H9 (cell line): ENCODE measurements around the gene SZT2. TPM values are rescaled to one million over a fixed set of nuclear protein-coding genes. Genes with fewer than 3 reads are reported as not detected.

Experiments
- DNase-seq: peaks from one replicate; pipeline ENCODE4 v3.0.0-alpha.2; 2017
- H2AFZ ChIP-seq: one replicate; pipeline ENCODE4 v1.6.1; 2013; ENCODE audit warnings: mild to moderate bottlenecking, low read length, control low read depth, moderate library complexity
- H2AK5ac ChIP-seq: 2 replicates; pipeline ENCODE4 v1.6.1; 2013; ENCODE audit warnings: low read length, control low read depth, mixed read lengths; ENCODE audit not compliant: insufficient read length
- H2BK120ac ChIP-seq: one replicate; pipeline ENCODE4 v1.6.1; 2013; ENCODE audit warnings: low read depth, mild to moderate bottlenecking, low read length, control low read depth, inconsistent platforms; ENCODE audit not compliant: poor library complexity, severe bottlenecking
- H2BK12ac ChIP-seq: 2 replicates; pipeline ENCODE4 v1.6.1; 2013; ENCODE audit warnings: low read length, control low read depth, mixed read lengths, low read depth; ENCODE audit not compliant: insufficient read length
- H2BK15ac ChIP-seq: 2 replicates; pipeline ENCODE4 v1.6.1; 2013; ENCODE audit warnings: low read depth, low read length, control low read depth
- H2BK20ac ChIP-seq: one replicate; pipeline ENCODE4 v1.6.1; 2013; ENCODE audit warnings: low read depth, mild to moderate bottlenecking, low read length, control low read depth, inconsistent platforms; ENCODE audit not compliant: poor library complexity, severe bottlenecking
- H2BK5ac ChIP-seq: 2 replicates; pipeline ENCODE4 v1.6.1; 2013; ENCODE audit warnings: low read length, control low read depth, mixed read lengths; ENCODE audit not compliant: insufficient read length
- H3K14ac ChIP-seq: 2 replicates; pipeline ENCODE4 v1.6.1; 2013; ENCODE audit warnings: low read length, control low read depth; ENCODE audit not compliant: insufficient read depth
- H3K18ac ChIP-seq: 2 replicates; pipeline ENCODE4 v1.6.1; 2013; ENCODE audit warnings: low read depth, mild to moderate bottlenecking, mixed read lengths, low read length, control low read depth; ENCODE audit not compliant: insufficient read length
- H3K23ac ChIP-seq: 2 replicates; pipeline ENCODE4 v1.6.1; 2013; ENCODE audit warnings: low read length, control low read depth, mixed read lengths, low read depth; ENCODE audit not compliant: insufficient read length
- H3K23me2 ChIP-seq: 2 replicates; pipeline ENCODE4 v1.6.1; 2013; ENCODE audit warnings: low read depth, mild to moderate bottlenecking, mixed read lengths, low read length, control low read depth; ENCODE audit not compliant: insufficient read length, poor library complexity, severe bottlenecking
- H3K27ac ChIP-seq: 2 replicates; pipeline ENCODE4 v1.5.1; 2013; ENCODE audit warnings: low read length, control low read depth, mixed read lengths, low read depth; ENCODE audit not compliant: insufficient read length
- H3K27me3 ChIP-seq: 2 replicates; pipeline ENCODE4 v1.6.1; 2013; ENCODE audit warnings: low read length, control low read depth, inconsistent platforms; ENCODE audit not compliant: insufficient read depth
- H3K4ac ChIP-seq: 2 replicates; pipeline ENCODE4 v1.6.1; 2013; ENCODE audit warnings: low read depth, mild to moderate bottlenecking, control low read depth, inconsistent platforms, low read length, moderate library complexity
- H3K4me1 ChIP-seq: 2 replicates; pipeline ENCODE4 v1.6.1; 2013; ENCODE audit warnings: low read length, control low read depth, inconsistent platforms; ENCODE audit not compliant: insufficient read depth
- H3K4me2 ChIP-seq: 2 replicates; pipeline ENCODE4 v1.6.1; 2013; ENCODE audit warnings: low read length, control low read depth, mixed read lengths; ENCODE audit not compliant: insufficient read length, insufficient read depth
- H3K56ac ChIP-seq: 2 replicates; pipeline ENCODE4 v1.6.1; 2013; ENCODE audit warnings: low read depth, mild to moderate bottlenecking, mixed read lengths, low read length, control low read depth; ENCODE audit not compliant: insufficient read length
- H3K79me1 ChIP-seq: 2 replicates; pipeline ENCODE4 v1.6.1; 2013; ENCODE audit warnings: low read depth, mild to moderate bottlenecking, moderate library complexity, low read length, control low read depth, inconsistent platforms; ENCODE audit not compliant: insufficient read depth, poor library complexity, severe bottlenecking
- H3K79me2 ChIP-seq: 2 replicates; pipeline ENCODE4 v1.6.1; 2013; ENCODE audit warnings: low read length, control low read depth, inconsistent platforms; ENCODE audit not compliant: insufficient read depth
- H3K9ac ChIP-seq: 2 replicates; pipeline ENCODE4 v1.6.1; 2013; ENCODE audit warnings: low read length, control low read depth, mixed read lengths; ENCODE audit not compliant: insufficient read length; ENCODE audit errors: extremely low read depth
- H3K9me3 ChIP-seq: one replicate; pipeline ENCODE4 v1.6.1; 2013; ENCODE audit warnings: low read depth, low read length, inconsistent platforms; ENCODE audit not compliant: control insufficient read depth
- H3T11ph ChIP-seq: one replicate; pipeline ENCODE4 v1.6.1; 2013; ENCODE audit warnings: mild to moderate bottlenecking, low read length, control low read depth, inconsistent platforms
- H4K20me1 ChIP-seq: one replicate; pipeline ENCODE4 v1.6.1; 2013; ENCODE audit not compliant: control insufficient read depth, insufficient read length, insufficient read depth
- H4K5ac ChIP-seq: 2 replicates; pipeline ENCODE4 v1.6.1; 2013; ENCODE audit warnings: low read depth, mild to moderate bottlenecking, mixed read lengths, low read length, control low read depth; ENCODE audit not compliant: insufficient read length
- H4K8ac ChIP-seq: replicated peaks from 2 replicates; pipeline ENCODE4 v1.6.1; 2013; ENCODE audit warnings: low read length, control low read depth, mixed read lengths, low read depth; ENCODE audit not compliant: insufficient read length
- H4K91ac ChIP-seq: 2 replicates; pipeline ENCODE4 v1.6.1; 2013; ENCODE audit warnings: low read depth, mild to moderate bottlenecking, moderate library complexity, mixed read lengths, low read length, control low read depth; ENCODE audit not compliant: insufficient read length
- H3K27ac Mint-ChIP-seq, 3 experiments: 2 replicates in 2 of 3; 3 replicates in 1 of 3; pipeline ENCODE4 v1.8.0; 2020 to 2021; ENCODE audit warnings: mixed read lengths in 3 of 3, mild to moderate bottlenecking in 1 of 3, moderate library complexity in 1 of 3
- H3K27me3 Mint-ChIP-seq: 2 replicates; pipeline ENCODE4 v1.8.0; 2021; ENCODE audit warnings: low read depth, mild to moderate bottlenecking, moderate library complexity, mixed read lengths
- H3K36me3 Mint-ChIP-seq, 3 experiments: 2 replicates in 2 of 3; 3 replicates in 1 of 3; pipeline ENCODE4 v1.8.0; 2020 to 2021; ENCODE audit warnings: low read depth in 3 of 3, mixed read lengths in 3 of 3; ENCODE audit not compliant: insufficient read depth in 1 of 3
- H3K4me1 Mint-ChIP-seq, 2 experiments: 2 replicates each; pipeline ENCODE4 v1.8.0; 2020; ENCODE audit warnings: mixed read lengths in 2 of 2
- H3K4me3 Mint-ChIP-seq, 2 experiments: 2 replicates in 1 of 2; 3 replicates in 1 of 2; pipeline ENCODE4 v1.8.0; 2020 to 2021; ENCODE audit warnings: mild to moderate bottlenecking in 2 of 2, mixed read lengths in 2 of 2, moderate library complexity in 1 of 2
- H3K9me3 Mint-ChIP-seq, 2 experiments: 2 replicates in 1 of 2; 3 replicates in 1 of 2; pipeline ENCODE4 v1.8.0; 2020; ENCODE audit warnings: mild to moderate bottlenecking in 2 of 2, mixed read lengths in 2 of 2, moderate library complexity in 1 of 2
- WGBS: extraction: QIAGEN DNeasy Blood & Tissue Kit; methylation state at CpG from one replicate; pipeline ENCODE4 v1.1.7; 2013; ENCODE audit warnings: missing lambda C conversion rate, low lambda C conversion rate, mixed read lengths; ENCODE audit not compliant: insufficient read length; ENCODE audit errors: extremely low coverage; 5-methylcytosine and 5-hydroxymethylcytosine counted together
- total RNA-seq: library from RNA; stranded (reverse); gene quantifications from 2 replicates; pipeline ENCODE4 v1.2.1, GENCODE V29; 2021
- TF ChIP-seq, protein P1 (sequence below): fragments of 200-600 bp; sonication (generic); conservative IDR thresholded peaks from 3 replicates; pipeline ENCODE4 v1.8.0; 2021; ENCODE audit warnings: antibody characterized with exemption, mild to moderate bottlenecking

SZT2 gene
- total RNA-seq, 1 experiment from 2014 or later = 16.8 TPM

DNA sequence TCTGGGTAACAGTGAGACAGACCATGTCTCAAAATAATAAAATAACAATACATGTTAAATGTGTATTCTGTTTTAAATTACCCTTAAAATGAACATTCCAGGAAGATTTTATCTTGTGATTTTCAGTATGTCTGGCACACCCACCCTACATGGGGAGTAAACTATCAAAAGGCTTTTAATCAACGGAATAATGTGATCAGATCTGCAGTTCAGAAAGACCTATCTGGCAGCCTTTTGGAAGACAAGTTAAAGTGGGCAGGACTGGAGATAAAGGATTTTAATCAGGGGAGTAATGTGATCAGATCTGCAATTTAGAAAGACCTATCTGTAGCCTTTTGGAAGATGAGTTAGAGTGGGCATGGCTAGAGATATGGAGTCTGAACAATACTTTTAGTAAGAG, 10.2 kb upstream of the SZT2 start:
- no peak overlapping the region for H3K18ac ChIP-seq
- Mint-ChIP-seq H3K36me3 (peaks cover 0 to 27% (median 11%) of the 10 kb centered on the region in 3 experiments; a peak in 4 of 7 replicates), H3K4me3 (no peak overlapping the region), H3K4me1 (peaks cover 3 to 7% of the 10 kb centered on the region in 2 experiments), H3K27me3 (no peaks in the 10 kb centered on the region), H3K9me3 (no peaks in the 10 kb centered on the region), H3K27ac (no peak overlapping the region)
- H3K23me2 ChIP-seq = no peaks in the 10 kb centered on the region
- H2BK12ac ChIP-seq = no peak overlapping the region
- no peak overlapping the region for H3K4ac ChIP-seq
- no peak overlapping the region for H4K8ac ChIP-seq
- no peaks in the 10 kb centered on the region for H3K27me3 ChIP-seq
- no peak overlapping the region for H3K27ac ChIP-seq
- no peak overlapping the region for H3T11ph ChIP-seq
- H3K9ac ChIP-seq = no peak overlapping the region
- H3K23ac ChIP-seq = no peak overlapping the region
- H4K5ac ChIP-seq = no peak overlapping the region
- H3K4me2 ChIP-seq = no peak overlapping the region
- no peak overlapping the region for H2AK5ac ChIP-seq
- no peak overlapping the region for H2AFZ ChIP-seq
- no peak overlapping the region for H2BK15ac ChIP-seq
- no peak overlapping the region for H2BK5ac ChIP-seq
- H2BK20ac ChIP-seq = no peak overlapping the region
- WGBS = no CpG with 5 or more reads among the region's 1 CpG
- no peak overlapping the region for H4K91ac ChIP-seq
- DNase-seq = no peak
- H3K56ac ChIP-seq = no peak overlapping the region
- no peaks in the 10 kb centered on the region for H3K9me3 ChIP-seq
- TF ChIP-seq, protein P1, sequence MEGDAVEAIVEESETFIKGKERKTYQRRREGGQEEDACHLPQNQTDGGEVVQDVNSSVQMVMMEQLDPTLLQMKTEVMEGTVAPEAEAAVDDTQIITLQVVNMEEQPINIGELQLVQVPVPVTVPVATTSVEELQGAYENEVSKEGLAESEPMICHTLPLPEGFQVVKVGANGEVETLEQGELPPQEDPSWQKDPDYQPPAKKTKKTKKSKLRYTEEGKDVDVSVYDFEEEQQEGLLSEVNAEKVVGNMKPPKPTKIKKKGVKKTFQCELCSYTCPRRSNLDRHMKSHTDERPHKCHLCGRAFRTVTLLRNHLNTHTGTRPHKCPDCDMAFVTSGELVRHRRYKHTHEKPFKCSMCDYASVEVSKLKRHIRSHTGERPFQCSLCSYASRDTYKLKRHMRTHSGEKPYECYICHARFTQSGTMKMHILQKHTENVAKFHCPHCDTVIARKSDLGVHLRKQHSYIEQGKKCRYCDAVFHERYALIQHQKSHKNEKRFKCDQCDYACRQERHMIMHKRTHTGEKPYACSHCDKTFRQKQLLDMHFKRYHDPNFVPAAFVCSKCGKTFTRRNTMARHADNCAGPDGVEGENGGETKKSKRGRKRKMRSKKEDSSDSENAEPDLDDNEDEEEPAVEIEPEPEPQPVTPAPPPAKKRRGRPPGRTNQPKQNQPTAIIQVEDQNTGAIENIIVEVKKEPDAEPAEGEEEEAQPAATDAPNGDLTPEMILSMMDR = no peak
- H3K79me1 ChIP-seq = no peaks in the 10 kb centered on the region
- no peak overlapping the region for H3K14ac ChIP-seq
- H4K20me1 ChIP-seq = no peaks in the 10 kb centered on the region
- no peaks in the 10 kb centered on the region for H3K79me2 ChIP-seq
- no peaks in the 10 kb centered on the region for H3K4me1 ChIP-seq
- no peak overlapping the region for H2BK120ac ChIP-seq
